Gastrocnemius medialis (tissue), 4 donors: ENCODE data around the gene IRAG1.

Experiments
- CTCF ChIP-seq, 5 experiments: fragments of 450-650 bp in 3 of 5; fragments of 200-600 bp in 2 of 5; sonication (generic) in 2 of 5; IDR thresholded peaks in 4 of 5; conservative IDR thresholded peaks in 1 of 5; 1 replicate in 4 of 5; 2 replicates in 1 of 5; pipeline ENCODE4 v1.5.1; 2016 to 2019; ENCODE audit warnings: antibody characterized with exemption in 5 of 5, mild to moderate bottlenecking in 3 of 5, moderate library complexity in 3 of 5
- POLR2A ChIP-seq, 2 donors: fragments of 450-650 bp; IDR thresholded peaks; one replicate each; pipeline ENCODE4 v1.6.1; 2017; ENCODE audit warnings: antibody characterized with exemption in 2 of 2, mild to moderate bottlenecking in 2 of 2, moderate library complexity in 2 of 2

- TF ChIP-seq CTCF (IDR thresholded peaks at IDR 0.05 in 4 of 5, conservative IDR thresholded peaks at IDR 0.05 in 1 of 5) (no peak), POLR2A (IDR thresholded peaks at IDR 0.05) (no peak)
These were observed 43.4 kb downstream of the IRAG1 start for GRCh38 chr11:10650166-10650565.
